Measurements from ENCODE around the gene CAPZB. TPM values are rescaled to one million over a fixed set of nuclear protein-coding genes. Genes with fewer than 3 reads are reported as not detected.

Gene CAPZB
- total RNA-seq, 1 donor from 2014 or later = 352 TPM

GRCh38 chr1:19384113-19384512, 101.2 kb downstream of the CAPZB start:
- Mint-ChIP-seq H3K4me3 (ENCODE audit: unreplicated experiment) (no peak overlapping the region), H3K27me3 (ENCODE audit: low read depth) (no peaks in the 10 kb centered on the region), H3K4me1 (ENCODE audit: low read depth) (peaks cover 43% of the 10 kb centered on the region), H3K9me3 (ENCODE audit: low read depth) (no peaks in the 10 kb centered on the region), H3K27ac (ENCODE audit: unreplicated experiment) (peak overlapping the region; percentile 87), H3K36me3 (ENCODE audit: low read depth) (peaks cover 17% of the 10 kb centered on the region)
- no peak for DNase-seq (ENCODE audit: low spot score)
- TF ChIP-seq CTCF (IDR thresholded peaks at IDR 0.05) = no peak

- peaks cover 25% of the 10 kb centered on the region for H3K36me3 Mint-ChIP-seq (ENCODE audit: low read depth)
- no peak for DNase-seq (ENCODE audit: low spot score)
- no peaks in the 10 kb centered on the region for H3K27me3 Mint-ChIP-seq (ENCODE audit: low read depth)
- H3K27ac Mint-ChIP-seq (ENCODE audit: unreplicated experiment) = no peak overlapping the region
- peaks cover 38% of the 10 kb centered on the region for H3K4me1 Mint-ChIP-seq (ENCODE audit: low read depth)
- H3K9me3 Mint-ChIP-seq (ENCODE audit: low read depth) = no peaks in the 10 kb centered on the region
- no peak for TF ChIP-seq CTCF (IDR thresholded peaks at IDR 0.05)
- no peak overlapping the region for H3K4me3 Mint-ChIP-seq (ENCODE audit: unreplicated experiment)
Measured at GRCh38 chr1:19382222-19382621, 103.1 kb downstream of the CAPZB start.

- Mint-ChIP-seq H3K4me1 (ENCODE audit: low read depth) (peaks cover 28% of the 10 kb centered on the region), H3K4me3 (ENCODE audit: unreplicated experiment) (no peak overlapping the region), H3K27me3 (ENCODE audit: low read depth) (no peaks in the 10 kb centered on the region), H3K27ac (ENCODE audit: unreplicated experiment) (no peak overlapping the region), H3K9me3 (ENCODE audit: low read depth) (peaks cover 3% of the 10 kb centered on the region), H3K36me3 (ENCODE audit: low read depth) (peaks cover 33% of the 10 kb centered on the region)
- DNase-seq (ENCODE audit: low spot score) = no peak
- no peak for TF ChIP-seq CTCF (IDR thresholded peaks at IDR 0.05)
Measured at GRCh38 chr1:19381261-19381660, 104.1 kb downstream of the CAPZB start.

- DNase-seq (ENCODE audit: low spot score) = no peak
- Mint-ChIP-seq H3K27me3 (ENCODE audit: low read depth) (no peaks in the 10 kb centered on the region), H3K9me3 (ENCODE audit: low read depth) (peaks cover 3% of the 10 kb centered on the region), H3K4me3 (ENCODE audit: unreplicated experiment) (no peak overlapping the region), H3K4me1 (ENCODE audit: low read depth) (no peaks in the 10 kb centered on the region), H3K36me3 (ENCODE audit: low read depth) (peaks cover 31% of the 10 kb centered on the region), H3K27ac (ENCODE audit: unreplicated experiment) (no peak overlapping the region)
- TF ChIP-seq CTCF (IDR thresholded peaks at IDR 0.05) = no peak
Measured at GRCh38 chr1:19377812-19378718, 107.3 kb downstream of the CAPZB start.

- TF ChIP-seq CTCF (IDR thresholded peaks at IDR 0.05) = no peak
- H3K36me3 Mint-ChIP-seq (ENCODE audit: low read depth) = peaks cover 31% of the 10 kb centered on the region
- no peak for DNase-seq (ENCODE audit: low spot score)
- H3K27ac Mint-ChIP-seq (ENCODE audit: unreplicated experiment) = no peak overlapping the region
- peaks cover 3% of the 10 kb centered on the region for H3K9me3 Mint-ChIP-seq (ENCODE audit: low read depth)
- no peaks in the 10 kb centered on the region for H3K27me3 Mint-ChIP-seq (ENCODE audit: low read depth)
- no peaks in the 10 kb centered on the region for H3K4me1 Mint-ChIP-seq (ENCODE audit: low read depth)
- H3K4me3 Mint-ChIP-seq (ENCODE audit: unreplicated experiment) = no peak overlapping the region
Measured at GRCh38 chr1:19376428-19377372, 108.6 kb downstream of the CAPZB start.

Measured in chondrocyte (in vitro differentiated cells).